ENCODE measurements around the gene FAM81B. TPM values are rescaled to one million over a fixed set of nuclear protein-coding genes. Genes with fewer than 3 reads are reported as not detected.

Gene FAM81B
- total RNA-seq, 4 donors from 2014 or later, result not detected

DNA sequence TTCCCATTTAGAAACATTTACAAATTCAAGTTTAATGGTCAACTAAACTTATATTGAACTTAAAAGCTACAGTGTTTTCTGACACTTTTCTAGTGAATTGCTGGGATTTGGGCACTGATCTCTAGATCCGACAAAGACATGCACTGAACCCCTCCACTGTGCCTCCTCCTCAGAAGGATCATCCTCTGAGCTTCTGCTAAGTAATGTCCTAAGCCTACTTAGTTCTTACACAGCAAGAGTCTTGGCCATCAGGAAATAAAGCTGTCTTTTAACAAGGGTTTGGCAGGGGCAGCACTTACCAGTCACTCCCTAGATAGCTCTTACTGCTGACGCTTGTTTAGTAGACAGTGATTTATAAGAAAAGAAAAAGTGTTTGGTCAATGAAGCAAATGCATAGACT is 50.5 kb downstream of the FAM81B start:
- H3K4me3 ChIP-seq, result no peak overlapping the region
- no peak for TF ChIP-seq POLR2A (IDR thresholded peaks at IDR 0.05)
- TF ChIP-seq, protein P1, sequence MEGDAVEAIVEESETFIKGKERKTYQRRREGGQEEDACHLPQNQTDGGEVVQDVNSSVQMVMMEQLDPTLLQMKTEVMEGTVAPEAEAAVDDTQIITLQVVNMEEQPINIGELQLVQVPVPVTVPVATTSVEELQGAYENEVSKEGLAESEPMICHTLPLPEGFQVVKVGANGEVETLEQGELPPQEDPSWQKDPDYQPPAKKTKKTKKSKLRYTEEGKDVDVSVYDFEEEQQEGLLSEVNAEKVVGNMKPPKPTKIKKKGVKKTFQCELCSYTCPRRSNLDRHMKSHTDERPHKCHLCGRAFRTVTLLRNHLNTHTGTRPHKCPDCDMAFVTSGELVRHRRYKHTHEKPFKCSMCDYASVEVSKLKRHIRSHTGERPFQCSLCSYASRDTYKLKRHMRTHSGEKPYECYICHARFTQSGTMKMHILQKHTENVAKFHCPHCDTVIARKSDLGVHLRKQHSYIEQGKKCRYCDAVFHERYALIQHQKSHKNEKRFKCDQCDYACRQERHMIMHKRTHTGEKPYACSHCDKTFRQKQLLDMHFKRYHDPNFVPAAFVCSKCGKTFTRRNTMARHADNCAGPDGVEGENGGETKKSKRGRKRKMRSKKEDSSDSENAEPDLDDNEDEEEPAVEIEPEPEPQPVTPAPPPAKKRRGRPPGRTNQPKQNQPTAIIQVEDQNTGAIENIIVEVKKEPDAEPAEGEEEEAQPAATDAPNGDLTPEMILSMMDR (IDR thresholded peaks at IDR 0.05 in 4 of 5, conservative IDR thresholded peaks at IDR 0.05 in 1 of 5), result no peak
- DNase-seq (no peak), ATAC-seq (no peak)
- H3K36me3 ChIP-seq, result no peaks in the 10 kb centered on the region
- H3K27ac ChIP-seq, result no peak overlapping the region
- H3K27me3 ChIP-seq, result no peaks in the 10 kb centered on the region
- intact Hi-C loops (cut with DNase I; ENCODE audit: low total_unique reads), result no loop called here
- no peaks in the 10 kb centered on the region for H3K9me3 ChIP-seq
- in situ Hi-C loops (cut with MboI; ENCODE audit: low sequenced_read_pairs in 4 of 4), result no loop called here
- no peaks in the 10 kb centered on the region for H3K4me1 ChIP-seq

DNA sequence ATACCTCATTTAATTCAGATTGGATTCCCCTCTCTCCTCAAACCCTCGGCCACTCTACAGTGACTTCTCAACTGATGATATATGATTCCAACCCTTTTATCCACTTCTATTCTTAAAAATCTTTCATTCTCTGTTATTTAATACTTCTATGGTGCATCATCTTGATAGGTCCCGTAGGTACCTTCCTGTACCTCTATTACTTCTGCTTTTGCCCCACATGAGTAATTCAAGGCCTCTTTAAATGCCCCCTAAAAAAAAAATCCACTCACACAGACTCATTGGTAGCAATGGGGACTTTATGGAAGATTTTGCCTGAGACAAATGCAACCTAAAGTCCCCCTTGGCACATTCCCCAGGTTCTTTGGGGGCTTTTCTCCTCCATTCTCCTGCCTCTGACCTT is 54.3 kb downstream of the FAM81B start:
- no peaks in the 10 kb centered on the region for H3K36me3 ChIP-seq
- H3K4me1 ChIP-seq, result no peaks in the 10 kb centered on the region
- no peak overlapping the region for H3K27ac ChIP-seq
- no peak for ATAC-seq
- no peak for DNase-seq
- TF ChIP-seq, protein P1 (IDR thresholded peaks at IDR 0.05 in 4 of 5, conservative IDR thresholded peaks at IDR 0.05 in 1 of 5), result no peak
- TF ChIP-seq POLR2A (IDR thresholded peaks at IDR 0.05), result no peak
- no peak overlapping the region for H3K4me3 ChIP-seq
- intact Hi-C loops (cut with DNase I; ENCODE audit: low total_unique reads) (no loop called here), in situ Hi-C loops (cut with MboI; ENCODE audit: low sequenced_read_pairs in 4 of 4) (no loop called here)
- H3K27me3 ChIP-seq, result no peaks in the 10 kb centered on the region
- H3K9me3 ChIP-seq, result no peaks in the 10 kb centered on the region

DNA sequence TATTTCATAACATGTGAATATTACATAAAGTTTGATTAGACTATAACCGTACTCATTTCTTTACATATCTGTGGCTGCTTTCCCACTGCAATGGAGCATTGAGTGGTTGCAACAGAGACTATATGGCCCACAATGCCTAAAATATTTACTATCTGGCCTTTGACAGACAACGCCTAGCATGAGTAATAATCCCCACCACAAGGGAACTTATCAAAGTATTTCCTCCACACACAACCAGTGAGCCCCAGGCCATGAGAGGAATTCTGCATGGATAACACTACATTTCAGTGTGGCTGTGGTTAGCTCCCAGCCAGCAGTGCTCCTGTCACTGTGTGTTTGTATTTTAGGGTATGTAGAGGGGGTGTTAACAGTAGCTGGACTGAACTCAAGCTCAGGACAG is 54.8 kb downstream of the FAM81B start:
- no peaks in the 10 kb centered on the region for H3K4me1 ChIP-seq
- ATAC-seq (no peak), DNase-seq (no peak)
- no peak for TF ChIP-seq POLR2A (IDR thresholded peaks at IDR 0.05)
- TF ChIP-seq, protein P1 (IDR thresholded peaks at IDR 0.05 in 4 of 5, conservative IDR thresholded peaks at IDR 0.05 in 1 of 5), result no peak
- in situ Hi-C loops (cut with MboI; ENCODE audit: low sequenced_read_pairs in 4 of 4), result no loop called here
- no peaks in the 10 kb centered on the region for H3K36me3 ChIP-seq
- no peaks in the 10 kb centered on the region for H3K9me3 ChIP-seq
- no peak overlapping the region for H3K4me3 ChIP-seq
- no peak overlapping the region for H3K27ac ChIP-seq
- H3K27me3 ChIP-seq, result no peaks in the 10 kb centered on the region
- intact Hi-C loops (cut with DNase I; ENCODE audit: low total_unique reads), result no loop called here

DNA sequence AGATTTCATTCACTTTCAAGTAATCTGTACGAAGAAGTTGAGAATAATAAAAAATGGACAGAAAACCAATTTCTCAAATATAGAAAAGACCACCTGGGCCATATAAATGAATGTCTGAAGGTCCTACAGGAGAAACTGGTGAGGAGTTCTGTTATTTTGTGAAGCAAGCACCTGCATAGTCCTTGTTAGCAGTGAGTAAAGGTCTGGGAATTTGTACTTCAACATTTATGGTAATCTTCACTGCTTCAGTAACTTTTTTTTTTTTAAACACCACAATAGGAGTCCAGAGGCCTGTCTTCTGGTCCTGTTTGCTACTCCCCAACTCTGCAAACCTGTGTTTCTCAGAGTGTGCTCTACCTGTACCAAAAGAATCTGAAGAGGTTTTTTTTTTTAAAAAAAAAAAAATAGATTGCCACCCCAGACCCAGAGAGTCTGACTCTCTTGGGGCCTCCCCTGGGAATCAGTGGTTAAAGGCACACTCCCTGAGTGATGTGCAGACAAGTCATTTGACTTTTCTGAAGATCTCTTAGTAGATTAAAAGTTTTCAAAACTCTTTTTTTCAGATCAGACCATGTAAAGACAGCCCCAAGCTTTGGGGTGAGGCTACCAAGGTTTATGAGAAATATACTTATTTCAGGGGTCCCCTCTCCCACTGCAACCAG is 55.5 kb downstream of the FAM81B start:
- intact Hi-C loops (cut with DNase I; ENCODE audit: low total_unique reads), result no loop called here
- TF ChIP-seq, protein P1 (IDR thresholded peaks at IDR 0.05 in 4 of 5, conservative IDR thresholded peaks at IDR 0.05 in 1 of 5), result no peak
- no peak for TF ChIP-seq POLR2A (IDR thresholded peaks at IDR 0.05)
- in situ Hi-C loops (cut with MboI; ENCODE audit: low sequenced_read_pairs in 4 of 4), result no loop called here

DNA sequence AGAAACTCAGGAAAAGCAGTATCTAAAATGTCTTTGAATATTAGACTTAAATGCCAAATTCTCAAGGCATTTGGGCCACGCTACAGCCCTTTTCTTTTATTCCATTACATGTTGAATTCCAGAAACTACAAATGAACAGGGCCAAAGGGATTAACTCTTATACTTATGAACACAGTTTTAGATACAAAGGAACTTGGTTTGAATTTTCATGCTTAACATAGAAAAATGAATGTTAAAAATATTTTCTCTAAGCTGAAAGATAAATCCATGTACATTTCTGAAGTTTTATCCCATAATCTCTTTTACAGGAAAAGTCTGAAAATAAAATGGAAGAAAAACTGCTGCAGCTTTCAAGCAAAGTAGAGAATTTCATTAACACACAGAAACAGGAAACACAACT is 56.8 kb downstream of the FAM81B start:
- in situ Hi-C loops (cut with MboI; ENCODE audit: low sequenced_read_pairs in 4 of 4), result no loop called here
- TF ChIP-seq, protein P1 (IDR thresholded peaks at IDR 0.05 in 4 of 5, conservative IDR thresholded peaks at IDR 0.05 in 1 of 5), result no peak
- TF ChIP-seq POLR2A (IDR thresholded peaks at IDR 0.05), result no peak

More for the DNA sequence above, 55.5 kb downstream of the FAM81B start:
- H3K9me3 ChIP-seq, result no peaks in the 10 kb centered on the region
- ATAC-seq (no peak), DNase-seq (no peak)
- no peak overlapping the region for H3K27ac ChIP-seq
- H3K4me1 ChIP-seq, result no peaks in the 10 kb centered on the region
- no peaks in the 10 kb centered on the region for H3K27me3 ChIP-seq
- no peak overlapping the region for H3K4me3 ChIP-seq
- peaks cover 0 to 1% of the 10 kb centered on the region in 2 donors for H3K36me3 ChIP-seq

More for the DNA sequence above, 56.8 kb downstream of the FAM81B start:
- no peak overlapping the region for H3K4me3 ChIP-seq
- no peak for DNase-seq
- no peaks in the 10 kb centered on the region for H3K9me3 ChIP-seq
- no peak for ATAC-seq
- H3K36me3 ChIP-seq, result peaks cover 0 to 3% of the 10 kb centered on the region in 2 donors
- H3K4me1 ChIP-seq, result no peaks in the 10 kb centered on the region
- no peaks in the 10 kb centered on the region for H3K27me3 ChIP-seq
- intact Hi-C loops (cut with DNase I; ENCODE audit: low total_unique reads), result no loop called here
- no peak overlapping the region for H3K27ac ChIP-seq

Data from gastrocnemius medialis (tissue), 4 donors.